Naive thymus-derived CD4-positive, alpha-beta T cell (primary cell): ENCODE data around the gene TSPAN18. TPM values are rescaled to one million over a fixed set of nuclear protein-coding genes. Genes with fewer than 3 reads are reported as not detected.

Experiments
- ATAC-seq: fragments of 150-1000 bp; cut with Tn5 transposase; 2 replicates; pipeline ENCODE4 v1.10.0; 2021; ENCODE audit warnings: mild to moderate bottlenecking, moderate library complexity
- CTCF ChIA-PET: fragments of 350-600 bp; sonication (Branson Sonifier 250); formaldehyde crosslinking; loops from one replicate; lab custom pipeline; 2021; ENCODE audit warnings: antibody characterized with exemption; lab: Charles Lee
- POLR2A ChIA-PET: fragments of 350-600 bp; sonication (Branson Sonifier 250); formaldehyde crosslinking; loops from one replicate; lab custom pipeline; 2021; ENCODE audit warnings: antibody characterized with exemption, inconsistent platforms; lab: Charles Lee
- DNase-seq, 9 donors: peaks; one replicate each; pipeline versions ENCODE4 v3.0.0 to v3.0.0-alpha.2; 2020 to 2022; ENCODE audit warnings: mixed read lengths in 1 of 9
- H3K27ac ChIP-seq: one replicate; pipeline ENCODE4 v1.7.0; 2013; ENCODE audit warnings: mild to moderate bottlenecking, low read depth, low read length, moderate library complexity
- H3K27me3 ChIP-seq, 2 donors: one replicate each; pipeline ENCODE4 v1.7.0; 2013; ENCODE audit warnings: low read length in 2 of 2, mild to moderate bottlenecking in 2 of 2, moderate library complexity in 2 of 2; ENCODE audit not compliant: control insufficient read depth in 2 of 2, insufficient read depth in 2 of 2
- H3K36me3 ChIP-seq, 3 experiments: 1 replicate in 2 of 3; 2 replicates in 1 of 3; pipeline ENCODE4 v1.7.0; 2013; ENCODE audit warnings: low read length in 3 of 3, mild to moderate bottlenecking in 3 of 3, moderate library complexity in 1 of 3; ENCODE audit not compliant: insufficient read depth in 3 of 3, control insufficient read depth in 2 of 3
- H3K4me1 ChIP-seq, 2 donors: one replicate each; pipeline ENCODE4 v1.7.0; 2013; ENCODE audit warnings: low read length in 2 of 2, mild to moderate bottlenecking in 2 of 2, moderate library complexity in 1 of 2; ENCODE audit not compliant: control insufficient read depth in 2 of 2, insufficient read depth in 2 of 2
- H3K4me3 ChIP-seq: 2 replicates; pipeline ENCODE4 v1.7.0; 2013; ENCODE audit warnings: mild to moderate bottlenecking, low read length
- H3K9me3 ChIP-seq, 3 experiments: 1 replicate in 2 of 3; 2 replicates in 1 of 3; pipeline ENCODE4 v1.7.0; 2013; ENCODE audit warnings: low read length in 3 of 3; ENCODE audit not compliant: control insufficient read depth in 2 of 3
- H3K27ac Mint-ChIP-seq, 9 donors: one replicate each; pipeline ENCODE4 v1.8.0; 2020 to 2022; ENCODE audit warnings: mixed read lengths in 9 of 9, mild to moderate bottlenecking in 8 of 9, moderate library complexity in 5 of 9, inconsistent platforms in 2 of 9
- H3K27me3 Mint-ChIP-seq, 5 donors: one replicate each; pipeline ENCODE4 v1.8.0; 2021 to 2022; ENCODE audit warnings: mixed read lengths in 5 of 5, mild to moderate bottlenecking in 1 of 5
- H3K36me3 Mint-ChIP-seq, 5 donors: one replicate each; pipeline ENCODE4 v1.8.0; 2020 to 2022; ENCODE audit warnings: mixed read lengths in 5 of 5, mild to moderate bottlenecking in 3 of 5, inconsistent platforms in 1 of 5
- H3K4me1 Mint-ChIP-seq, 7 donors: one replicate each; pipeline ENCODE4 v1.8.0; 2020 to 2022; ENCODE audit warnings: mixed read lengths in 7 of 7, mild to moderate bottlenecking in 3 of 7, inconsistent platforms in 1 of 7
- H3K4me3 Mint-ChIP-seq, 10 donors: one replicate each; pipeline ENCODE4 v1.8.0; 2020 to 2022; ENCODE audit warnings: mild to moderate bottlenecking in 10 of 10, mixed read lengths in 10 of 10, moderate library complexity in 6 of 10, inconsistent platforms in 2 of 10
- H3K9me3 Mint-ChIP-seq, 11 donors: one replicate each; pipeline ENCODE4 v1.8.0; 2020 to 2022; ENCODE audit warnings: mixed read lengths in 11 of 11, mild to moderate bottlenecking in 4 of 11, inconsistent platforms in 1 of 11, moderate library complexity in 1 of 11
- intact Hi-C, 2 donors: fragments of 100-400 bp; cut with micrococcal nuclease; formaldehyde crosslinking; loops; one replicate each; pipeline ENCODE4 v1.15.1; 2023
- polyA plus RNA-seq, 2 donors: library from polyadenylated mRNA; unstranded; fragments of 300-500 nt; fragmentation: Illumina TruSeq; gene quantifications; one replicate each; pipeline ENCODE4 v1.2.3, GENCODE V29; 2021
- total RNA-seq, 6 experiments: library from RNA in 5 of 6; stranded (reverse) in 5 of 6; gene quantifications; 1 replicate in 5 of 6; 2 replicates in 1 of 6; pipeline ENCODE4 v1.2.3 and lab custom pipeline; 2021 to 2026

TSPAN18 gene
- total and polyA plus RNA-seq, 7 experiments from 2014 or later, result 8.8 to 57.0 (median 21.7) TPM

DNA sequence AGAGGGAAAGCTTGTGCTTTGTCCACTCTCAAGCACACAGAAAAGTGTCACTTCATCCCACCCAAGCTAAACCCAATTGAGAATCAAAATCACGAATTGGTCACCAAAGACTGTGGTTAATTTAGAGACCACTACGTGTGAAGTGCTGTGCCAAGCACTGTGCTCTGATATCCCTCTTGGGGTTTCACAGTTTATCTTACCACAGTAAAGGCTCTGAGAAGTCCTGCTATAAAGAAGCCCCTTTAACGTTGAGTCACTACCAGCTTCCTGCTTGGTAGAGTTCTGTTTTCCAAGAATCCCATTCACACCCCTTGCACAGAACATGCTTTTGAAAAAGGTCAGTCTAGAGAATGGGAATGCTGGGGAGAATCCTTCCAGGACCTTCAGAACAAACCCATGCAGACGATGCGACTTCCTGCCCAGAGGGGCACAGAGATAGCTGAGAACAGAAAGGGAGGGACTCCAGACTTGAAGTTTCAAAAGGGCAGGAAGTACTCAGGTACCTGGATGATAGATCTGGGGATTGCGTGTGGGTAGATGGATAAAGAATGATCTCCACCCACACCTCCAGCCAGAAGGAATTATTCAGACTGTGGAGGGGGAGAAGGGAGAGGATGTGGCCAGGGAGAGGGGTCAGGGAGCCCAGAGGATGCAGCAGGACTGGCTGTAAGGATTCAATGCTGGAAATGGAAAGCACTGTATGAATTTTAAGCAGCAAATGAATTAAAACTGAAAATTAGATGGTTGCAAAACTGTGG is 18.1 kb upstream of the TSPAN18 start:
- peak overlapping the region in 1 of 9 donors; percentile 75 for H3K27ac Mint-ChIP-seq
- peaks cover 3 to 25% (median 6%) of the 10 kb centered on the region in 11 donors for H3K9me3 Mint-ChIP-seq
- intact Hi-C loops, result no loop called here
- Histone ChIP-seq H3K4me3 (no peak overlapping the region), H3K36me3 (no peaks in the 10 kb centered on the region), H3K27me3 (no peaks in the 10 kb centered on the region), H3K4me1 (peaks cover 0 to 17% of the 10 kb centered on the region in 2 donors), H3K27ac (no peak overlapping the region), H3K9me3 (peaks cover 0 to 5% (median 3%) of the 10 kb centered on the region in 3 experiments)
- H3K36me3 Mint-ChIP-seq, result peaks cover 0 to 8% (median 4%) of the 10 kb centered on the region in 5 donors
- ChIA-PET CTCF (no interaction called here), POLR2A (interaction anchor here (0.8 kb wide), 1 partner anchor 29 kb away, joined by 3 read pairs; no protein-coding TSS in a partner anchor)
- peak overlapping the region in 1 of 10 donors; percentile 46 for H3K4me3 Mint-ChIP-seq
- DNase-seq, result no peak
- peaks cover 12 to 47% (median 43%) of the 10 kb centered on the region in 7 donors for H3K4me1 Mint-ChIP-seq
- ATAC-seq, result no peak
- H3K27me3 Mint-ChIP-seq, result peaks cover 0 to 28% (median 0%) of the 10 kb centered on the region in 5 donors

DNA sequence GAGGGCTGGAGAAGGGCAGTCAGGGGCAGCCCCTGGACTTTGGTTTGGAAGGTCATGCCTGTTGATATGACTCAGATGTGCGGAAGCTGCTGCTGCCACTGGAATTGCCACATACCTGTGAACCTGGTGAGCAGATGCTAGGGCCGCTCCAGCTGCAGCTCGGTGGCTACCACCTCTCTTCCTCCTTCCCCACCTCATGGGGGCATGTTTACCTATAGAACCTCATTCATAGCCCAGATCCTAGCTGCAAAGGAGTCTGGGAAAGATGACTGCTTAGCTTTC is 17.5 kb upstream of the TSPAN18 start:
- no peak overlapping the region for H3K4me3 ChIP-seq
- no peaks in the 10 kb centered on the region for H3K36me3 ChIP-seq
- no peaks in the 10 kb centered on the region for H3K27me3 ChIP-seq
- peaks cover 0 to 33% (median 0%) of the 10 kb centered on the region in 5 donors for H3K27me3 Mint-ChIP-seq
- peaks cover 0 to 17% of the 10 kb centered on the region in 2 donors for H3K4me1 ChIP-seq
- no peak overlapping the region for H3K27ac ChIP-seq
- intact Hi-C loops, result no loop called here
- H3K9me3 Mint-ChIP-seq, result peaks cover 0 to 22% (median 5%) of the 10 kb centered on the region in 11 donors
- POLR2A ChIA-PET, result no interaction called here
- ATAC-seq (no peak), DNase-seq (no peak)
- peaks cover 0 to 5% (median 4%) of the 10 kb centered on the region in 5 donors for H3K36me3 Mint-ChIP-seq
- CTCF ChIA-PET, result no interaction called here
- peaks cover 0 to 4% (median 3%) of the 10 kb centered on the region in 3 experiments for H3K9me3 ChIP-seq
- H3K4me1 Mint-ChIP-seq, result peaks cover 12 to 47% (median 43%) of the 10 kb centered on the region in 7 donors
- no peak overlapping the region for H3K27ac Mint-ChIP-seq
- H3K4me3 Mint-ChIP-seq, result no peak overlapping the region

DNA sequence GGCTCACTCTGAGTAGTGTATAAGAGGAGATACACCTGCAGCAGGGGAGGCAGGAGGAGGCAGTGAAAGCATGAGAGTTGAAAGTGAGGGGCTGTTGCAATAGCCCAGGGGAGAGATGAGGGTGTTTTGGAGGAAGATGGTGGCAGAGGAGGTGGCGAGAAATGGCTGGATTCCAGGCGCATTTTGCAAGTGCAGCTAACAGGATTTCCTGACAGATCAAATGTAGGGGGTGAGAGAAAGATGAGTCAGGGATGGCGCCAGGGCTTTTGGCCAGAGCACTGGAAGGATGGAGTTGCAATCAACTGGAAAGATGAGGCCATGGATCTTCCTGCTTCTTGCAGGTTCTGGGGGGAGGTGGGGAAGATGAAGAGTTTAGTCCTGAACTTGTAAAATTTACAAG is 16.8 kb upstream of the TSPAN18 start:
- Mint-ChIP-seq H3K4me3 (peak overlapping the region in 2 of 10 donors; percentile 17 to 36), H3K27ac (peak overlapping the region in 3 of 9 donors; percentile 6 to 50 (median 11)), H3K36me3 (peaks cover 0 to 5% (median 4%) of the 10 kb centered on the region in 5 donors), H3K9me3 (peaks cover 0 to 22% (median 8%) of the 10 kb centered on the region in 11 donors), H3K4me1 (peaks cover 12 to 51% (median 43%) of the 10 kb centered on the region in 7 donors), H3K27me3 (peaks cover 0 to 33% (median 0%) of the 10 kb centered on the region in 5 donors)
- no peak overlapping the region for H3K27ac ChIP-seq
- ChIA-PET CTCF (no interaction called here), POLR2A (no interaction called here)
- no peaks in the 10 kb centered on the region for H3K27me3 ChIP-seq
- no peak for ATAC-seq
- intact Hi-C loops, result no loop called here
- no peaks in the 10 kb centered on the region for H3K36me3 ChIP-seq
- peaks cover 0 to 4% (median 3%) of the 10 kb centered on the region in 3 experiments for H3K9me3 ChIP-seq
- no peak for DNase-seq
- H3K4me3 ChIP-seq, result no peak overlapping the region
- peaks cover 0 to 17% of the 10 kb centered on the region in 2 donors for H3K4me1 ChIP-seq

- CTCF ChIA-PET, result no interaction called here
- Histone ChIP-seq H3K27ac (no peak overlapping the region), H3K9me3 (peaks cover 0 to 4% (median 3%) of the 10 kb centered on the region in 3 experiments), H3K36me3 (no peaks in the 10 kb centered on the region), H3K4me1 (peaks cover 0 to 17% of the 10 kb centered on the region in 2 donors), H3K4me3 (no peak overlapping the region), H3K27me3 (no peaks in the 10 kb centered on the region)
- Mint-ChIP-seq H3K4me3 (peak overlapping the region in 4 of 10 donors; percentile 20 to 49 (median 42)), H3K9me3 (peaks cover 0 to 22% (median 8%) of the 10 kb centered on the region in 11 donors), H3K27me3 (peaks cover 0 to 33% (median 0%) of the 10 kb centered on the region in 5 donors), H3K36me3 (peaks cover 0 to 5% (median 3%) of the 10 kb centered on the region in 5 donors), H3K4me1 (peaks cover 12 to 48% (median 43%) of the 10 kb centered on the region in 7 donors), H3K27ac (peak overlapping the region in 8 of 9 donors; percentile 2 to 70 (median 42))
- POLR2A ChIA-PET, result no interaction called here
- DNase-seq (peak in 1 of 9 donors; percentile 7), ATAC-seq (no peak)
- intact Hi-C loops, result no loop called here
Observed at GRCh38 chr11:44711113-44711786, 15.5 kb upstream of the TSPAN18 start.

- H3K27ac Mint-ChIP-seq, result peak overlapping the region in 8 of 9 donors; percentile 2 to 70 (median 42)
- intact Hi-C loops, result no loop called here
- peaks cover 0 to 5% (median 3%) of the 10 kb centered on the region in 5 donors for H3K36me3 Mint-ChIP-seq
Observed at GRCh38 chr11:44711787-44712608, 14.8 kb upstream of the TSPAN18 start.

GRCh38 chr11:44713022-44713421 is 13.7 kb upstream of the TSPAN18 start:
- ATAC-seq (no peak), DNase-seq (no peak)
- peak overlapping the region in 1 of 10 donors; percentile 29 for H3K4me3 Mint-ChIP-seq
- H3K27me3 Mint-ChIP-seq, result peaks cover 0 to 45% (median 0%) of the 10 kb centered on the region in 5 donors
- Histone ChIP-seq H3K27me3 (no peaks in the 10 kb centered on the region), H3K36me3 (no peaks in the 10 kb centered on the region), H3K27ac (no peak overlapping the region), H3K4me1 (peaks cover 0 to 17% of the 10 kb centered on the region in 2 donors), H3K9me3 (peaks cover 0 to 4% (median 3%) of the 10 kb centered on the region in 3 experiments), H3K4me3 (no peak overlapping the region)
- H3K4me1 Mint-ChIP-seq, result peaks cover 12 to 48% (median 43%) of the 10 kb centered on the region in 7 donors
- peak overlapping the region in 4 of 9 donors; percentile 1 to 18 (median 12) for H3K27ac Mint-ChIP-seq
- ChIA-PET POLR2A (no interaction called here), CTCF (no interaction called here)
- H3K9me3 Mint-ChIP-seq, result peaks cover 0 to 19% (median 8%) of the 10 kb centered on the region in 11 donors
- peaks cover 0 to 5% (median 3%) of the 10 kb centered on the region in 5 donors for H3K36me3 Mint-ChIP-seq
- intact Hi-C loops, result no loop called here

More at GRCh38 chr11:44711787-44712608, 14.8 kb upstream of the TSPAN18 start:
- H3K4me3 ChIP-seq, result no peak overlapping the region
- ATAC-seq (no peak), DNase-seq (no peak)
- peaks cover 0 to 17% of the 10 kb centered on the region in 2 donors for H3K4me1 ChIP-seq
- no peaks in the 10 kb centered on the region for H3K36me3 ChIP-seq
- H3K9me3 ChIP-seq, result peaks cover 0 to 4% (median 3%) of the 10 kb centered on the region in 3 experiments
- H3K27ac ChIP-seq, result no peak overlapping the region
- H3K27me3 Mint-ChIP-seq, result peaks cover 0 to 40% (median 0%) of the 10 kb centered on the region in 5 donors
- peak overlapping the region in 5 of 10 donors; percentile 20 to 49 (median 44) for H3K4me3 Mint-ChIP-seq
- H3K9me3 Mint-ChIP-seq, result peaks cover 0 to 19% (median 8%) of the 10 kb centered on the region in 11 donors
- peaks cover 12 to 48% (median 43%) of the 10 kb centered on the region in 7 donors for H3K4me1 Mint-ChIP-seq
- POLR2A ChIA-PET, result interaction anchor here (0.9 kb wide), 1 partner anchor 10 kb away, joined by 4 read pairs; no protein-coding TSS in a partner anchor
- CTCF ChIA-PET, result no interaction called here
- no peaks in the 10 kb centered on the region for H3K27me3 ChIP-seq
